ENCODE results near the gene LITAF. TPM values are rescaled to one million over a fixed set of nuclear protein-coding genes. Genes with fewer than 3 reads are reported as not detected.
"Not testable (repeated sequence)": the region's sequence is repeated elsewhere in the genome, so short reads cannot be mapped to it uniquely, and the experiment has no call there.

Gene LITAF
- total RNA-seq, 1 experiment from 2014 or later = 73.0 TPM

DNA sequence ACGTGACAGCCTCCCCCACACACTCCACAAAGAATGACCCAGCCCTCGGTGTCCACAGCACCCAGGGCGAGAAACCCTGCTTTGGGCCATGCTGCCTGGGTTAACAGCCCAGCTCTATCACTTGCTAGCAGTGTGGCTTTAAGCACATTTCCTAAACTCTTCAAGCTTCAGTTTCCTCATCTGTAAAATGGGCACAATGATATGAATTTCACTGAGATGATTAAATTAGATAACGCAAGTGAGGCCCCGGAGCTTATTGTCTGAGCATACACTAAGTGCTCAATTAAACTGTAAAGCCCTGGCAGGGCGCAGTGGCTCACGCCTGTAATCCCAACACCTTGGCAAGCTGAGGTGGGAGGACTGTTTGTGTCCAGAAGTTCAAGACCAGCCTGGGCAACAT, 79.4 kb downstream of the LITAF start:
- no peaks in the 10 kb centered on the region for H3K36me3 Mint-ChIP-seq
- DNase-seq (ENCODE audit: low spot score) = no peak
- no peak overlapping the region for H3K27ac Mint-ChIP-seq
- peaks cover 4% of the 10 kb centered on the region; the same call in 1 of the 2 replicates for H3K9me3 Mint-ChIP-seq
- ChIA-PET POLR2A (no interaction called here), CTCF (no interaction called here)
- no peaks in the 10 kb centered on the region; the same call in 1 of the 2 replicates for H3K27me3 Mint-ChIP-seq (ENCODE audit: low read depth)
- no peak for ATAC-seq
- H3K4me3 Mint-ChIP-seq = no peak overlapping the region
- TF ChIP-seq, protein P1, sequence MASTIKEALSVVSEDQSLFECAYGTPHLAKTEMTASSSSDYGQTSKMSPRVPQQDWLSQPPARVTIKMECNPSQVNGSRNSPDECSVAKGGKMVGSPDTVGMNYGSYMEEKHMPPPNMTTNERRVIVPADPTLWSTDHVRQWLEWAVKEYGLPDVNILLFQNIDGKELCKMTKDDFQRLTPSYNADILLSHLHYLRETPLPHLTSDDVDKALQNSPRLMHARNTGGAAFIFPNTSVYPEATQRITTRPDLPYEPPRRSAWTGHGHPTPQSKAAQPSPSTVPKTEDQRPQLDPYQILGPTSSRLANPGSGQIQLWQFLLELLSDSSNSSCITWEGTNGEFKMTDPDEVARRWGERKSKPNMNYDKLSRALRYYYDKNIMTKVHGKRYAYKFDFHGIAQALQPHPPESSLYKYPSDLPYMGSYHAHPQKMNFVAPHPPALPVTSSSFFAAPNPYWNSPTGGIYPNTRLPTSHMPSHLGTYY (CRISPR knock-in tag; IDR thresholded peaks at IDR 0.05) = no peak
- TF ChIP-seq, protein P2, sequence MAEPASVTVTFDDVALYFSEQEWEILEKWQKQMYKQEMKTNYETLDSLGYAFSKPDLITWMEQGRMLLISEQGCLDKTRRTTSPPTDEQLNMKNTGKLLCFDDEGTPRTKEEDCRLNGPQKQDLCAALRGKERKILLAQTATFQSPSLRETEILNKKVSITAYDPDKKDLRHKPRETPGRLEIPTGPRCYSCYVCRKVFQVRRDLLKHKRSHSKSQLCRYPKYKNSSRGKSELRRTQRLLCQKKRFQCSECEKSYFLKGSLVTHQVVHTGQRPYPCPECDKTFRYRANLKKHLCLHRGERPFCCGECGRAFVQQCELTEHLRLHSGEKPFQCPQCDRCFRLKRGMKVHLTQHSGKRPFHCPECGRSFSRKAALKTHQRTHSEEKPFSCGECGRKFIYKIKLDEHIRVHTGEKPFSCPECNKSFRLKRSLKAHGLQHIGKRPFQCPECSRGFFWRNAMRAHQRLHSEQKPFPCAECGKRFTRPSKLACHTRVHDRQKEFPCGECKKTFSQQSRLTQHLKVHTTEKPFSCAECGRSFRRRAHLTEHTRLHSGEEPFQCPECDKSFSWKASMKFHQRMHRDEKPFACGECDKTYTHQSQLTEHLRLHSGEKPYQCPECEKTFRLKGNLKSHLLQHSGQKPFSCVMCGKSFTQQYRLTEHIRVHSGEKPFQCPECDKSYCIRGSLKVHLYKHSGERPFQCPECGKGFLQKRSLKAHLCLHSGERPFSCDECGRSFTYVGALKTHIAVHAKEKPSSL (CRISPR knock-in tag; conservative IDR thresholded peaks at IDR 0.05) = no peak
- TF ChIP-seq ZBTB21 (CRISPR knock-in tag; IDR thresholded peaks at IDR 0.05; ENCODE audit: borderline replicate concordance) = no peak
- peaks cover 14% of the 10 kb centered on the region for H3K4me1 Mint-ChIP-seq

DNA sequence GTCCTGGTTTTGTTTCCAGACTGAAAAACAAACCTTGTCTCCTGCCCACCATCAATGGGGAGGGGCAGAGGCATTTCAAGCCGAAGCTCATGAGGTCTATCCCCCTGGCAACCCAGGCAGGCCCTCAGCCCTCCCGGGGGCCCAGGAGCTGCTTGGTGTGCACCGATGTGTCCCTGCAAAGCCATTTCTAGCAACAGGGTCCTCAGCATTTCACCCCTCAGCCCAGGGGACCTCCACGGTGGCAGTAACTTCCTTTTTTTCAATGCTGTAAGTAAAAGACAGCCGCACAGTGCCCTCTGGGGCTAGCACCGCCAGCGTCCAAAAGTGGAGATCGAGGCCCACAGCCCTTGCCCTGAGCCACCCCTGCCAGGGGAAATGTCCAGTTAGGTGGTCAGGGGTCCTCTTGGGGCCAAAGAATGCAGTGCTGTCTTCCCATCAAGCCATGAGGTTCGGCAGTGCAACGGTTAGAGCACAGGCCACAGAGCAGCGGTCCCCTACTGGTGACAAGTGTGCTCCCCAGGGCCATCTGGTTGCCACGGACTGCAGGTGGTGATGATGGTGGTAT, 79.9 kb downstream of the LITAF start:
- CTCF ChIA-PET = interaction anchor here (0.6 to 4.1 kb wide), 3 partner anchors 24 to 553 kb away, joined by 4 to 27 read pairs (median 6); no protein-coding TSS in a partner anchor
- POLR2A ChIA-PET = no interaction called here
- Mint-ChIP-seq H3K4me3 (no peak overlapping the region), H3K36me3 (no peaks in the 10 kb centered on the region), H3K4me1 (peaks cover 17% of the 10 kb centered on the region), H3K9me3 (peaks cover 4% of the 10 kb centered on the region; the same call in 1 of the 2 replicates), H3K27ac (no peak overlapping the region), H3K27me3 (ENCODE audit: low read depth) (no peaks in the 10 kb centered on the region; the same call in 1 of the 2 replicates)
- ATAC-seq (0 out of 2 replicates have a peak, but pooled peaks have one; percentile 20), DNase-seq (ENCODE audit: low spot score) (no peak)
- TF ChIP-seq, protein P3, sequence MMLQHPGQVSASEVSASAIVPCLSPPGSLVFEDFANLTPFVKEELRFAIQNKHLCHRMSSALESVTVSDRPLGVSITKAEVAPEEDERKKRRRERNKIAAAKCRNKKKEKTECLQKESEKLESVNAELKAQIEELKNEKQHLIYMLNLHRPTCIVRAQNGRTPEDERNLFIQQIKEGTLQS (CRISPR knock-in tag; conservative IDR thresholded peaks at IDR 0.05) = no peak
- no peak for TF ChIP-seq PRRX2 (CRISPR knock-in tag; IDR thresholded peaks at IDR 0.05)
- TF ChIP-seq TCF7 (CRISPR knock-in tag; IDR thresholded peaks at IDR 0.05; ENCODE audit: low read depth) = no peak
- TF ChIP-seq, protein P4, sequence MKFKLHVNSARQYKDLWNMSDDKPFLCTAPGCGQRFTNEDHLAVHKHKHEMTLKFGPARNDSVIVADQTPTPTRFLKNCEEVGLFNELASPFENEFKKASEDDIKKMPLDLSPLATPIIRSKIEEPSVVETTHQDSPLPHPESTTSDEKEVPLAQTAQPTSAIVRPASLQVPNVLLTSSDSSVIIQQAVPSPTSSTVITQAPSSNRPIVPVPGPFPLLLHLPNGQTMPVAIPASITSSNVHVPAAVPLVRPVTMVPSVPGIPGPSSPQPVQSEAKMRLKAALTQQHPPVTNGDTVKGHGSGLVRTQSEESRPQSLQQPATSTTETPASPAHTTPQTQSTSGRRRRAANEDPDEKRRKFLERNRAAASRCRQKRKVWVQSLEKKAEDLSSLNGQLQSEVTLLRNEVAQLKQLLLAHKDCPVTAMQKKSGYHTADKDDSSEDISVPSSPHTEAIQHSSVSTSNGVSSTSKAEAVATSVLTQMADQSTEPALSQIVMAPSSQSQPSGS (CRISPR knock-in tag; IDR thresholded peaks at IDR 0.05; ENCODE audit: borderline replicate concordance, low read depth) = no peak
- TF ChIP-seq, protein P2 (CRISPR knock-in tag; conservative IDR thresholded peaks at IDR 0.05) = no peak
- no peak for TF ChIP-seq OVOL2 (CRISPR knock-in tag; IDR thresholded peaks at IDR 0.05; ENCODE audit: borderline replicate concordance)

DNA sequence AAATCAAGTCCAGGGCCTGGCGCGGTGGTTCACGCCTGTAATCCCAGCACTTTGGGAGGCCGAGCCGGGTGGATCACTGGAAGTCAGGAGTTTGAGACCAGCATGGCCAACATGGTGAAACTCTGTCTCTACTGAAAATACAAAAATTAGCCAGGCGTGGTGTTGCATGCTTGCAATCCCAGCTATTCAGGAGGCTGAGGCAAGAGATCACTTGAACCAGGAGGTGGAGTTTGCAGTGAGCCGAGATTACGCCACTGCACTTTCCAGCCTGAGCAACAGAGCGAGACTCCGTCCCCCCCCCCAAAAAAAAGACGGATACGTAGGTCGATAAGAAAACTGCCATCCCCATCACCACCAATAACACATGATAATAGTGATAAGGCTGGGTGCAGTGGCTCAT, 82.5 kb downstream of the LITAF start:
- CTCF ChIA-PET = interaction anchor here (1.3 to 4.1 kb wide), 3 partner anchors 13 to 108 kb away, joined by 4 to 27 read pairs (median 4); no protein-coding TSS in a partner anchor
- POLR2A ChIA-PET = interaction anchor here (0.7 kb wide), 1 partner anchor 185 kb away, joined by 3 read pairs; no protein-coding TSS in a partner anchor
- H3K27me3 Mint-ChIP-seq (ENCODE audit: low read depth); ATAC-seq; H3K36me3 Mint-ChIP-seq; H3K4me3 Mint-ChIP-seq; H3K27ac Mint-ChIP-seq; H3K9me3 Mint-ChIP-seq; DNase-seq (ENCODE audit: low spot score): not testable (repeated sequence)
- H3K4me1 Mint-ChIP-seq = peaks cover 33% of the 10 kb centered on the region

DNA sequence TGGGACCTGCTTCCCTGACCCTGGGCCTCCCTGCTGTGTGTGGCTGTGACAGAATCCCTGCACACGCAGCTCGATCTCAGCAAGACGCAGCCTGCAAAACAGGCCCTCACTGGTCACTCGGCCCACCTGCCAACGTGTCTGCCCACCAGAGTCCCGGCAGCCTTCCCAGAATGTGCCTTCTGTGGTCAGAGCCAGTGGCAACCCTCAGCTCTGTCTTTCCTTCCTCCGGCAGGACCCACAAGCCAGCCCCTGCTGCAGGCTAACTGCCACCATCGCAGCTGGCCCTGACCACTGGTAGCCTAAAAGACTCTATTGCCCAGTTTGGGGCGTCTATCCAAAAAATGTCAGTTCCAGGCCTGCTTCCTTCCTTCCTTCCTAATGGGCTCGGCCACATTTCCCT, 83.2 kb downstream of the LITAF start:
- TF ChIP-seq KAT7 (CRISPR knock-in tag; IDR thresholded peaks at IDR 0.05; ENCODE audit: borderline replicate concordance) = no peak
- DNase-seq (ENCODE audit: low spot score) (no peak), ATAC-seq (no peak)
- H3K4me1 Mint-ChIP-seq = peaks cover 36% of the 10 kb centered on the region
- CTCF ChIA-PET = interaction anchor here (3.0 to 4.1 kb wide), 2 partner anchors 27 to 96 kb away, joined by 21 to 27 read pairs; no protein-coding TSS in a partner anchor
- no peaks in the 10 kb centered on the region for H3K36me3 Mint-ChIP-seq
- H3K4me3 Mint-ChIP-seq = no peak overlapping the region
- peak overlapping the region; percentile 84; the same call in 1 of the 2 replicates for H3K27ac Mint-ChIP-seq
- H3K9me3 Mint-ChIP-seq = no peaks in the 10 kb centered on the region
- POLR2A ChIA-PET = no interaction called here
- H3K27me3 Mint-ChIP-seq (ENCODE audit: low read depth) = no peaks in the 10 kb centered on the region; the same call in 1 of the 2 replicates
